ENCODE data around the gene NR2E1. TPM values are rescaled to one million over a fixed set of nuclear protein-coding genes. Genes with fewer than 3 reads are reported as not detected.

Gene NR2E1
- total RNA-seq, 2 experiments from 2014 or later: not detected

- no peak for DNase-seq
- H3K27me3 Mint-ChIP-seq: peaks cover 77% of the 10 kb centered on the region
- no peak overlapping the region for H3K27ac Mint-ChIP-seq
- ChIA-PET POLR2A (no interaction called here), CTCF (no interaction called here)
- no peaks in the 10 kb centered on the region for H3K36me3 Mint-ChIP-seq
- H3K4me3 Mint-ChIP-seq: peak overlapping the region; percentile 3
- intact Hi-C loops (cut with micrococcal nuclease): loop anchor here (1.0 to 2.0 kb wide), 2 partner anchors 14 to 41 kb away; no protein-coding TSS in a partner anchor
- H3K9me3 Mint-ChIP-seq: no peaks in the 10 kb centered on the region
- peaks cover 11% of the 10 kb centered on the region for H3K4me1 Mint-ChIP-seq (ENCODE audit: low read depth)
Measured at GRCh38 chr6:108157234-108157980, 8.4 kb upstream of the NR2E1 start.

DNA sequence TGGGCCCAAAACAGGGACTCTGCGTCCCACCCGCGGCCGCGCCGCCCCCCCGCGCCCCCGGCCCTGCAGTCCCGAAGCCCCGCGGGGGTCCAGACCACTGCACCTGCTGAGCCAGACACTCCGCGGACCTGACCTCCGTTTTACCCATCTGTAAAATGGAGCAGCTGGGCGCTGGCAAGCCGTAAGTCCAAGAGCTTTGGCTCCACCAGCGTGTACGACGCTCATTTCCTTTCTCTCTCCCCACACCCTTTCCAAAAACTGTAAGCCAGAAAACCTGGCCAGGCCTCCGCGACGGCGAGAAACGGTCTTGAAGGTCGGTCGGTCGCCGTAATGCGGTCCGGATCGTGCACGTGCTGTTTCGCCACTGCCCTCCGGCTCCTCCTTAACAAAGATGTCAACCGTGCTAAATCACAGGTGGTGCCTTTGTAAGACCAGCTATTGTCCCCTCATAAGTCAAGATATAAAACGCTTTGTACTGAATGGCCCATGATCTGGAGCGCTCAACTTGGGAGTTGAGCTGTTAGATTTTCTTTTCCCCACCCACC lies 7.8 kb upstream of the NR2E1 start:
- Mint-ChIP-seq H3K27me3 (peaks cover 82% of the 10 kb centered on the region), H3K27ac (no peak overlapping the region), H3K9me3 (no peaks in the 10 kb centered on the region), H3K4me3 (peak overlapping the region; percentile 60), H3K36me3 (no peaks in the 10 kb centered on the region), H3K4me1 (ENCODE audit: low read depth) (peaks cover 11% of the 10 kb centered on the region)
- intact Hi-C loops (cut with micrococcal nuclease): loop anchor here (1.0 to 2.0 kb wide), 2 partner anchors 13 to 41 kb away; no protein-coding TSS in a partner anchor
- no peak for DNase-seq
- ChIA-PET CTCF (no interaction called here), POLR2A (no interaction called here)

DNA sequence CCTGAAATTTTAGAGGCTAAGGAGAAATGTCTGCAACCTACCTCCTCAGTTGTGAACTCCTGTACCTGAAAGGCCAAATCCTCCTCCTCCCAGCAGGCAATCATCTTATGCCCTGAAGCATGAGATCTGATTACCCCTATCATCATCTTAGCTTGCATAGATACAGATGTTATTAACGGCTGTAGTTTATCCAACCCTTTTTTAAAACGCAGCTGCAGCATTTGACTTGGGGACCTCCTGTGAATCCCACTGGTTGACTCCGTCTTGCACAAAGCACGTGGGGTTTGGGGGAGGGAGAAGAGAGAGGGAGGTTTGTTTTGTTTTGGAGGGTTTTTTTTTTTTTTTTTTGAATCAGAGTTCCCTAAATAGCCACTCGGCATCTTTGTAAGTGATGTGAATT lies 5.8 kb upstream of the NR2E1 start:
- no peak overlapping the region for H3K4me3 Mint-ChIP-seq
- H3K4me1 Mint-ChIP-seq (ENCODE audit: low read depth): peaks cover 12% of the 10 kb centered on the region
- intact Hi-C loops (cut with micrococcal nuclease): no loop called here
- no peaks in the 10 kb centered on the region for H3K36me3 Mint-ChIP-seq
- peaks cover 86% of the 10 kb centered on the region for H3K27me3 Mint-ChIP-seq
- H3K27ac Mint-ChIP-seq: no peak overlapping the region
- CTCF ChIA-PET: no interaction called here
- POLR2A ChIA-PET: no interaction called here
- no peak for DNase-seq
- no peaks in the 10 kb centered on the region for H3K9me3 Mint-ChIP-seq

- Mint-ChIP-seq H3K27me3 (peaks cover 87% of the 10 kb centered on the region), H3K4me3 (no peak overlapping the region), H3K27ac (no peak overlapping the region), H3K9me3 (no peaks in the 10 kb centered on the region), H3K36me3 (no peaks in the 10 kb centered on the region), H3K4me1 (ENCODE audit: low read depth) (peaks cover 23% of the 10 kb centered on the region)
- ChIA-PET POLR2A (no interaction called here), CTCF (interaction anchor here (1.1 to 1.8 kb wide), 2 partner anchors 10 to 15 kb away, joined by 3 to 5 read pairs; no protein-coding TSS in a partner anchor)
- intact Hi-C loops (cut with micrococcal nuclease): no loop called here
- DNase-seq: no peak
Measured at GRCh38 chr6:108161724-108162282, 4.0 kb upstream of the NR2E1 start.

DNA sequence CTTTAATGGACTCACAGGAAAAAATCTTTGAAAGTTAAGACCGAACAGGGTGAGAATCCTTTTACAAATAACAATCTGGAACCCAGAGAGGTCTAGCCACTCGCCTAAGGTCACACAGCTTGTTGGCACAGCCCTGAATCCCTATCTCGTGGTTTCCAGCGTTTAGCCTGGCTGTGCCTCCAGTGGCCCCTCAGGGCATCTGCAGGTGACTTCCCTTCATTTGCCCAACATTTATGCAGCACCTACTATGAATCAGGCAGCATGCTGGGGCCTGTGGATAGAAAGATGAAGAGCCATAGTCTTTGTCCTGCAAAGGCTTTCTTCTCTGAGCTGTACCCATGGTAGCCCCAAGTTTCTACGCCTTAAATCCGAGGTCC lies 2.6 kb upstream of the NR2E1 start:
- Mint-ChIP-seq H3K4me3 (no peak overlapping the region), H3K9me3 (no peaks in the 10 kb centered on the region), H3K27ac (no peak overlapping the region), H3K36me3 (no peaks in the 10 kb centered on the region), H3K4me1 (ENCODE audit: low read depth) (peaks cover 30% of the 10 kb centered on the region), H3K27me3 (peaks cover 93% of the 10 kb centered on the region)
- no peak for DNase-seq
- ChIA-PET POLR2A (no interaction called here), CTCF (interaction anchor here (0.9 to 1.8 kb wide), 2 partner anchors 8 to 49 kb away, joined by 4 to 5 read pairs; no protein-coding TSS in a partner anchor)
- intact Hi-C loops (cut with micrococcal nuclease): no loop called here

GRCh38 chr6:108163644-108164542 lies 1.9 kb upstream of the NR2E1 start:
- POLR2A ChIA-PET: no interaction called here

GRCh38 chr6:108164543-108164814 lies 1.3 kb upstream of the NR2E1 start:
- peaks cover 36% of the 10 kb centered on the region for H3K4me1 Mint-ChIP-seq (ENCODE audit: low read depth)
- H3K36me3 Mint-ChIP-seq: no peaks in the 10 kb centered on the region
- H3K27ac Mint-ChIP-seq: no peak overlapping the region
- ChIA-PET POLR2A (no interaction called here), CTCF (interaction anchor here (1.2 kb wide), 1 partner anchor 11 kb away, joined by 3 read pairs; no protein-coding TSS in a partner anchor)
- H3K9me3 Mint-ChIP-seq: no peaks in the 10 kb centered on the region
- no peak for DNase-seq
- H3K4me3 Mint-ChIP-seq: no peak overlapping the region
- intact Hi-C loops (cut with micrococcal nuclease): no loop called here
- peaks cover 89% of the 10 kb centered on the region for H3K27me3 Mint-ChIP-seq

More at GRCh38 chr6:108163644-108164542, 1.9 kb upstream of the NR2E1 start:
- H3K27ac Mint-ChIP-seq: no peak overlapping the region
- no peak overlapping the region for H3K4me3 Mint-ChIP-seq
- CTCF ChIA-PET: interaction anchor here (0.9 to 1.2 kb wide), 2 partner anchors 12 to 49 kb away, joined by 3 to 4 read pairs; no protein-coding TSS in a partner anchor
- no peak for DNase-seq
- H3K27me3 Mint-ChIP-seq: peaks cover 89% of the 10 kb centered on the region
- no peaks in the 10 kb centered on the region for H3K36me3 Mint-ChIP-seq
- no peaks in the 10 kb centered on the region for H3K9me3 Mint-ChIP-seq
- intact Hi-C loops (cut with micrococcal nuclease): no loop called here
- H3K4me1 Mint-ChIP-seq (ENCODE audit: low read depth): peaks cover 30% of the 10 kb centered on the region

GRCh38 chr6:108164815-108165706 lies 761 bp upstream of the NR2E1 start:
- ChIA-PET CTCF (interaction anchor here (1.2 kb wide), 1 partner anchor 10 kb away, joined by 3 read pairs; no protein-coding TSS in a partner anchor), POLR2A (no interaction called here)
- peaks cover 87% of the 10 kb centered on the region for H3K27me3 Mint-ChIP-seq
- intact Hi-C loops (cut with micrococcal nuclease): loop anchor here (5.0 kb wide), 2 partner anchors 132 to 327 kb away; partner anchors contain the start of gene AFG1L
- H3K4me1 Mint-ChIP-seq (ENCODE audit: low read depth): peaks cover 36% of the 10 kb centered on the region
- H3K9me3 Mint-ChIP-seq: no peaks in the 10 kb centered on the region
- no peak overlapping the region for H3K4me3 Mint-ChIP-seq
- DNase-seq: no peak
- H3K27ac Mint-ChIP-seq: peak overlapping the region; percentile 16
- H3K36me3 Mint-ChIP-seq: no peaks in the 10 kb centered on the region

GRCh38 chr6:108166664-108167448 lies 1.0 kb downstream of the NR2E1 start:
- no peaks in the 10 kb centered on the region for H3K36me3 Mint-ChIP-seq
- peaks cover 40% of the 10 kb centered on the region for H3K4me1 Mint-ChIP-seq (ENCODE audit: low read depth)
- H3K27me3 Mint-ChIP-seq: peaks cover 87% of the 10 kb centered on the region
- no peaks in the 10 kb centered on the region for H3K9me3 Mint-ChIP-seq
- ChIA-PET CTCF (no interaction called here), POLR2A (no interaction called here)
- intact Hi-C loops (cut with micrococcal nuclease): loop anchor here (5.0 kb wide), 2 partner anchors 130 to 325 kb away; partner anchors contain the start of gene AFG1L
- peak overlapping the region; percentile 20 for H3K4me3 Mint-ChIP-seq
- no peak for DNase-seq
- H3K27ac Mint-ChIP-seq: peak overlapping the region; percentile 6

DNA sequence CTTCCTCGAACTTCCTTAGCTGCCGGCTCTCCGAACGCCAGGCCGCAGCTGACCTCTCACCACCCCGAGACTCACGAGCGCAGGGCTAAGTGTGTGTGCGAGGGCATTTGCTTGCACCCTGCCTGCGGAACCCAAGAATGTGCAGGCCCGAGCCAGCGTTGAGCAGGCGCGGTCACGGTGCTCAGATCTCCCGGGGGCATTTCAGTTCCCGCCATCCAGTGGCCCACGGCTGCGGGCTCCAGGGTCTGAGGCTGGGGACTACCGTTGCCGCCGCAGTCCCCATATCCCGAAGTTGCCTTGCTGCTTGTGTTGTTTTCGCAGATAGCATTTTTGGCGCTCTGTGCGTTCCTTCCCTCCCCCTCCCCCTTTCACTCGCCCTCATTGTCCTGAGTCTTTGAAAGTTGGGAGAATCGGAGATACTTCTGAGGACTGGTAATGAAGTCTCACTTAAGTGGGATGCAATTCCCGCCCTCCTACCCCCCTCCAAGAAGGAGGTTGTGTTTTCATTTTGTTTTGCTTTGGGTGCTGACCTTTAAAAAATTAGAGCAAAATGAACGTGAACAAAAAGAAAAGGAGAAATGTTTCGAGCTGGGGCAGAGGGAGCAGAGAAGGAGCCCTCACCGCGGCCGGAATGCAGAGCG lies 1.7 kb downstream of the NR2E1 start:
- Mint-ChIP-seq H3K27me3 (peaks cover 88% of the 10 kb centered on the region), H3K4me1 (ENCODE audit: low read depth) (peaks cover 40% of the 10 kb centered on the region), H3K36me3 (no peaks in the 10 kb centered on the region), H3K4me3 (peak overlapping the region; percentile 6), H3K27ac (no peak overlapping the region), H3K9me3 (no peaks in the 10 kb centered on the region)
- POLR2A ChIA-PET: no interaction called here
- CTCF ChIA-PET: interaction anchor here (0.6 to 2.2 kb wide), 7 partner anchors 12 to 325 kb away, joined by 3 to 9 read pairs (median 4); no protein-coding TSS in a partner anchor
- intact Hi-C loops (cut with micrococcal nuclease): loop anchor here (2.0 to 5.0 kb wide), 3 partner anchors 49 to 325 kb away; partner anchors contain the start of gene AFG1L
- no peak for DNase-seq
